HCT116 (cell line): ENCODE data around the gene FOXK2. TPM values are rescaled to one million over a fixed set of nuclear protein-coding genes. Genes with fewer than 3 reads are reported as not detected.

Source experiments
- ATAC-seq: fragments of 200-7000 bp; cut with Tn5 transposase; 2 replicates; pipeline ENCODE4 v1.9.1; 2020; ENCODE audit warnings: mild to moderate bottlenecking, moderate library complexity
- BruUV-seq: library from RNA; stranded (reverse); fragments of 400-500 nt; replicated peaks from 2 replicates; lab custom pipeline; 2021; lab: Mats Ljungman, UMichigan
- CTCF ChIA-PET: fragments of 300-600 bp; sonication (Branson Sonifier 250); formaldehyde crosslinking; loops from one replicate; lab custom pipeline; 2021; ENCODE audit warnings: antibody characterized with exemption; lab: Charles Lee
- POLR2A ChIA-PET: fragments of 300-600, 350-600 bp; sonication (Branson Sonifier 250); formaldehyde crosslinking; loops from one replicate; lab custom pipeline; 2021; ENCODE audit warnings: antibody characterized with exemption; lab: Charles Lee
- RAD21 ChIA-PET, 2 experiments: fragments of 300-600 bp; sonication (Branson Sonifier 250); formaldehyde crosslinking; loops; one replicate each; lab custom pipeline; 2023; ENCODE audit warnings: low total read pairs in 2 of 2; ENCODE audit not compliant: uncharacterized antibody in 2 of 2, unreplicated experiment in 2 of 2, low non-redundant PET in 1 of 2; lab: Charles Lee
- DNase-seq: peaks from one replicate; pipeline ENCODE4 v3.0.0-alpha.2; 2010; ENCODE audit warnings: low read depth, low spot score
- H2AFZ ChIP-seq: fragments of 200-600 bp; shearing (Covaris generic), sonication (generic); 2 replicates; pipeline ENCODE4 v1.6.1; 2017; ENCODE audit warnings: low read depth, mixed run types, mixed read lengths, antibody characterized with exemption, low read length; ENCODE audit not compliant: poor library complexity, severe bottlenecking
- H3K27ac ChIP-seq: 2 replicates; pipeline ENCODE4 v1.5.1; 2012; ENCODE audit warnings: low read depth, low read length
- H3K27me3 ChIP-seq: fragments of 200-600 bp; sonication (generic); 2 replicates; pipeline ENCODE4 v1.6.1; 2016; ENCODE audit warnings: mixed run types, low read length, mixed read lengths; ENCODE audit not compliant: insufficient read depth
- H3K36me3 ChIP-seq, 2 experiments: fragments of 200-500 bp in 1 of 2; fragments of 200-600 bp in 1 of 2; sonication (Bioruptor generic) in 1 of 2; sonication (generic) in 1 of 2; 2 replicates each; pipeline versions ENCODE4 v1.5.1 to v1.6.1; 2014 to 2016; ENCODE audit warnings: low read length in 2 of 2, inconsistent platforms in 1 of 2, mixed read lengths in 1 of 2, mixed run types in 1 of 2; ENCODE audit not compliant: insufficient read depth in 2 of 2, control insufficient read depth in 1 of 2
- H3K4me1 ChIP-seq, 2 experiments: fragments of 200-600 bp in 1 of 2; sonication (generic) in 1 of 2; 2 replicates each; pipeline versions ENCODE4 v1.5.1 to v1.6.1; 2012 to 2017; ENCODE audit warnings: low read length in 2 of 2, inconsistent platforms in 1 of 2, mild to moderate bottlenecking in 1 of 2, mixed read lengths in 1 of 2, mixed run types in 1 of 2, moderate library complexity in 1 of 2; ENCODE audit not compliant: insufficient read depth in 2 of 2, control insufficient read depth in 1 of 2
- H3K4me2 ChIP-seq: fragments of 200-600 bp; sonication (generic); 2 replicates; pipeline ENCODE4 v1.6.1; 2017; ENCODE audit warnings: mixed run types, low read length, mixed read lengths
- H3K4me3 ChIP-seq, 2 experiments: fragments of 200-600 bp in 1 of 2; sonication (generic) in 1 of 2; replicated peaks in 1 of 2; 2 replicates each; pipeline ENCODE4 v1.5.1; 2011 to 2016; ENCODE audit warnings: low read length in 2 of 2, control low read depth in 1 of 2, low read depth in 1 of 2, mild to moderate bottlenecking in 1 of 2, mixed read lengths in 1 of 2, mixed run types in 1 of 2
- H3K79me2 ChIP-seq: fragments of 200-600 bp; sonication (generic); 2 replicates; pipeline ENCODE4 v1.6.1; 2017; ENCODE audit warnings: mild to moderate bottlenecking, mixed run types, low read length, moderate library complexity, mixed read lengths; ENCODE audit not compliant: insufficient read depth
- H3K9ac ChIP-seq: fragments of 200-600 bp; sonication (generic); 2 replicates; pipeline ENCODE4 v1.6.1; 2016; ENCODE audit warnings: low read length, mixed read lengths
- H3K9me2 ChIP-seq: fragments of 200-600 bp; sonication (generic), shearing (Covaris generic); 2 replicates; pipeline ENCODE4 v1.6.1; 2017; ENCODE audit warnings: mixed run types, mild to moderate bottlenecking, moderate library complexity; ENCODE audit not compliant: insufficient read depth
- H3K9me3 ChIP-seq, 2 experiments: fragments of 200-500 bp in 1 of 2; fragments of 200-600 bp in 1 of 2; sonication (Bioruptor generic) in 1 of 2; sonication (generic) in 1 of 2; 2 replicates each; pipeline ENCODE4 v1.6.1; 2014 to 2017; ENCODE audit warnings: low read length in 2 of 2, mixed read lengths in 2 of 2, inconsistent platforms in 1 of 2, low read depth in 1 of 2, mild to moderate bottlenecking in 1 of 2, mixed run types in 1 of 2, moderate library complexity in 1 of 2; ENCODE audit not compliant: control insufficient read depth in 1 of 2, insufficient read depth in 1 of 2
- H4K20me1 ChIP-seq: fragments of 200-600 bp; sonication (generic), shearing (Covaris generic); 2 replicates; pipeline ENCODE4 v1.6.1; 2017; ENCODE audit warnings: mixed run types, mild to moderate bottlenecking, moderate library complexity; ENCODE audit not compliant: insufficient read depth
- ATF3 ChIP-seq: IDR thresholded peaks from 2 replicates; pipeline ENCODE4 v1.6.1; 2012
- CBX3 ChIP-seq: IDR thresholded peaks from 2 replicates; pipeline ENCODE4 v1.6.1; 2012; ENCODE audit warnings: low read depth
- CEBPB ChIP-seq: IDR thresholded peaks from 2 replicates; pipeline ENCODE4 v1.6.1; 2012; ENCODE audit warnings: low read depth
- EGR1 ChIP-seq: IDR thresholded peaks from 2 replicates; pipeline ENCODE4 v1.6.1; 2012; ENCODE audit warnings: low read depth
- EZH2 ChIP-seq: fragments of 200-600 bp; sonication (generic); IDR thresholded peaks from 2 replicates; pipeline ENCODE4 v1.6.1; 2017; ENCODE audit warnings: antibody characterized with exemption, mixed run types
- EZH2phosphoT487 ChIP-seq: fragments of 200-600 bp; IDR thresholded peaks from 2 replicates; pipeline ENCODE4 v1.6.1; 2018; ENCODE audit warnings: antibody characterized with exemption, borderline replicate concordance
- JUND ChIP-seq: IDR thresholded peaks from 2 replicates; pipeline ENCODE4 v1.6.1; 2012
- MAX ChIP-seq: IDR thresholded peaks from 2 replicates; pipeline ENCODE4 v1.6.1; 2012
- POLR2A ChIP-seq: IDR thresholded peaks from 2 replicates; pipeline ENCODE4 v1.7.0; 2011; ENCODE audit warnings: borderline replicate concordance; ENCODE audit not compliant: insufficient read depth, insufficient read length; ENCODE audit errors: extremely low read depth
- POLR2AphosphoS5 ChIP-seq: IDR thresholded peaks from 2 replicates; pipeline ENCODE4 v1.6.1; 2011; ENCODE audit warnings: mild to moderate bottlenecking, low read depth, low read length, moderate library complexity
- RAD21 ChIP-seq: IDR thresholded peaks from 2 replicates; pipeline ENCODE4 v1.6.1; 2012; ENCODE audit warnings: low read depth, mild to moderate bottlenecking
- REST ChIP-seq: IDR thresholded peaks from 2 replicates; pipeline ENCODE4 v1.6.1; 2012; ENCODE audit warnings: low read depth
- SP1 ChIP-seq: IDR thresholded peaks from 2 replicates; pipeline ENCODE4 v1.6.1; 2012; ENCODE audit warnings: low read depth
- SRF ChIP-seq: IDR thresholded peaks from 2 replicates; pipeline ENCODE4 v1.6.1; 2012; ENCODE audit warnings: low read depth
- ZNF274 ChIP-seq: fragments of 200-500 bp; sonication (Bioruptor generic); IDR thresholded peaks from 2 replicates; pipeline ENCODE4 v1.6.1; 2014; ENCODE audit warnings: mild to moderate bottlenecking, low read depth, low read length, inconsistent platforms
- intact Hi-C: fragments of 100-400 bp; cut with micrococcal nuclease; formaldehyde crosslinking; loops from 2 replicates; pipeline ENCODE4 v1.10.0; 2022
- total RNA-seq: library from RNA; stranded (reverse); gene quantifications from one replicate; pipeline ENCODE4 v1.2.1, GENCODE V29; 2021; ENCODE audit not compliant: unreplicated experiment

FOXK2 gene
- total RNA-seq, 1 experiment from 2014 or later = 122 TPM

DNA sequence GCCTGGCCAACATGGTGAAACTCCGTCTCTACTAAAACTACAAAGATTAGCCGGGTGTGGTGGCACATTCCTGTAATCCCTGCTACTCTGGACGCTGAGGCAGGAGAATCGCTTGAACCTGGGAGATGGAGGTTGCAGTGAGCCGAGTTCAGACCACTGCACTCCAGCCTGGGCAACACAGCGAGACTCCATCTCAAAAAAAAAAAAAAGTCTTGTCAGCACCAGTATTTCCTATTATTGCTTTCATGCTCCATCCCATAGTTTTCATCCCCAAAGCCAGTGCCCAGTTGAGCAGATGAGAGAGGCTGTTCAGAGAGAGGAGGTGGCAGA, 70.3 kb downstream of the FOXK2 start:
- peaks cover 11% of the 10 kb centered on the region; the same call in 1 of the 2 replicates for H4K20me1 ChIP-seq
- peaks cover 14 to 44% of the 10 kb centered on the region in 2 experiments for H3K4me1 ChIP-seq
- RAD21 ChIA-PET = no interaction called here
- H3K9ac ChIP-seq = no peak overlapping the region
- no peaks in the 10 kb centered on the region for H3K27me3 ChIP-seq
- TF ChIP-seq ATF3 (no peak), JUND (no peak), SP1 (no peak), RAD21 (no peak), EGR1 (no peak), SRF (no peak), ZNF274 (no peak), REST (no peak), POLR2AphosphoS5 (no peak), CEBPB (no peak), POLR2A (no peak), CBX3 (no peak), EZH2 (no peak), MAX (no peak), EZH2phosphoT487 (no peak)
- intact Hi-C loops = no loop called here
- CTCF ChIA-PET = no interaction called here
- ATAC-seq (no peak), DNase-seq (no peak)
- no peaks in the 10 kb centered on the region for H3K9me2 ChIP-seq
- no peak overlapping the region for H3K4me3 ChIP-seq
- no peak overlapping the region for H3K27ac ChIP-seq
- H3K4me2 ChIP-seq = no peak overlapping the region
- no peaks in the 10 kb centered on the region for H3K9me3 ChIP-seq
- H3K79me2 ChIP-seq = peaks cover 39% of the 10 kb centered on the region
- H3K36me3 ChIP-seq = peaks cover 26 to 34% of the 10 kb centered on the region in 2 experiments
- POLR2A ChIA-PET = no interaction called here
- H2AFZ ChIP-seq = no peak overlapping the region
- BruUV-seq = no TSS peak
